OCI-LY3 (cell line): ENCODE measurements around the gene SCN1B.

Experiments
- EZH2phosphoT487 ChIP-seq: fragments of 200-600 bp; shearing (Covaris generic); IDR thresholded peaks from 2 replicates; pipeline ENCODE4 v1.6.1; 2018; ENCODE audit warnings: antibody characterized with exemption, mixed run types, low read depth
- TF ChIP-seq, protein P1 (sequence below): fragments of 200-600, 300-600 bp; sonication (generic); IDR thresholded peaks from 2 replicates; pipeline ENCODE4 v1.5.1; 2014; ENCODE audit warnings: antibody characterized with exemption, low read length, low read depth

DNA sequence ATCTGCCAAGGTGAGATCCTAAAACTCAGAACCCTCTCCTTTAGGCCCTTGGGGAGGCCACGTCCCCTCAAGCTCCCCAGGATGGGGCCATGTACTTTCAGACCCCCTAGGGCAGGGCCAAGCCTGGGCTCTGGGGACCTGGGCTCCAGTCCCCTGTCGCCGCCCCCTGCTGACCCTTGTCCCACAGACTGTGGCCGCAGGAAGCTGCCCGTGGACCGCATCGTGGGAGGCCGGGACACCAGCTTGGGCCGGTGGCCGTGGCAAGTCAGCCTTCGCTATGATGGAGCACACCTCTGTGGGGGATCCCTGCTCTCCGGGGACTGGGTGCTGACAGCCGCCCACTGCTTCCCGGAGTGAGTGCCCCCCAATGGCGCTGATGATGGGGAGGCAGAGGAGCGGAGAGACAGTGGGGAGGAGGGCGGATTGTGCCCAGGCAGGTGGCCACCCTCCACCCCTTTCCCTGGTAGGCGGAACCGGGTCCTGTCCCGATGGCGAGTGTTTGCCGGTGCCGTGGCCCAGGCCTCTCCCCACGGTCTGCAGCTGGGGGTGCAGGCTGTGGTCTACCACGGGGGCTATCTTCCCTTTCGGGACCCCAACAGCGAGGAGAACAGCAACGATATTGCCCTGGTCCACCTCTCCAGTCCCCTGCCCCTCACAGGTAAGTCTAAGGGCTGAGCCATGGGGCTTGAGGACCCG is 30.0 kb downstream of the SCN1B start:
- TF ChIP-seq, protein P1, sequence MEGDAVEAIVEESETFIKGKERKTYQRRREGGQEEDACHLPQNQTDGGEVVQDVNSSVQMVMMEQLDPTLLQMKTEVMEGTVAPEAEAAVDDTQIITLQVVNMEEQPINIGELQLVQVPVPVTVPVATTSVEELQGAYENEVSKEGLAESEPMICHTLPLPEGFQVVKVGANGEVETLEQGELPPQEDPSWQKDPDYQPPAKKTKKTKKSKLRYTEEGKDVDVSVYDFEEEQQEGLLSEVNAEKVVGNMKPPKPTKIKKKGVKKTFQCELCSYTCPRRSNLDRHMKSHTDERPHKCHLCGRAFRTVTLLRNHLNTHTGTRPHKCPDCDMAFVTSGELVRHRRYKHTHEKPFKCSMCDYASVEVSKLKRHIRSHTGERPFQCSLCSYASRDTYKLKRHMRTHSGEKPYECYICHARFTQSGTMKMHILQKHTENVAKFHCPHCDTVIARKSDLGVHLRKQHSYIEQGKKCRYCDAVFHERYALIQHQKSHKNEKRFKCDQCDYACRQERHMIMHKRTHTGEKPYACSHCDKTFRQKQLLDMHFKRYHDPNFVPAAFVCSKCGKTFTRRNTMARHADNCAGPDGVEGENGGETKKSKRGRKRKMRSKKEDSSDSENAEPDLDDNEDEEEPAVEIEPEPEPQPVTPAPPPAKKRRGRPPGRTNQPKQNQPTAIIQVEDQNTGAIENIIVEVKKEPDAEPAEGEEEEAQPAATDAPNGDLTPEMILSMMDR: no peak
- TF ChIP-seq EZH2phosphoT487: no peak
